Measurements from ENCODE around the gene ADD1.
"Not testable (repeated sequence)": the region's sequence is repeated elsewhere in the genome, so short reads cannot be mapped to it uniquely, and the experiment has no call there.

Gene ADD1

GRCh38 chr4:2886161-2886560 lies 42.5 kb downstream of the ADD1 start:
- no peak for DNase-seq (ENCODE audit: low read depth, low spot score)

GRCh38 chr4:2886622-2887021 lies 43.0 kb downstream of the ADD1 start:
- DNase-seq (ENCODE audit: low read depth, low spot score): no peak

GRCh38 chr4:2887343-2887742 lies 43.7 kb downstream of the ADD1 start:
- no peak for DNase-seq (ENCODE audit: low read depth, low spot score)

GRCh38 chr4:2888886-2889285 lies 45.2 kb downstream of the ADD1 start:
- no peak for DNase-seq (ENCODE audit: low read depth, low spot score)

- DNase-seq (ENCODE audit: low read depth, low spot score): no peak
Observed at GRCh38 chr4:2891294-2891693, 47.6 kb downstream of the ADD1 start.

- DNase-seq (ENCODE audit: low read depth, low spot score): no peak
Observed at GRCh38 chr4:2893772-2894171, 50.1 kb downstream of the ADD1 start.

GRCh38 chr4:2898001-2898400 lies 54.4 kb downstream of the ADD1 start:
- no peak for DNase-seq (ENCODE audit: low read depth, low spot score)

- no peak for DNase-seq (ENCODE audit: low read depth, low spot score)
Observed at GRCh38 chr4:2900741-2901140, 57.1 kb downstream of the ADD1 start.

- DNase-seq (ENCODE audit: low read depth, low spot score): no peak
Observed at GRCh38 chr4:2901186-2901585, 57.5 kb downstream of the ADD1 start.

GRCh38 chr4:2902126-2902525 lies 58.5 kb downstream of the ADD1 start:
- no peak for DNase-seq (ENCODE audit: low read depth, low spot score)

GRCh38 chr4:2905544-2905943 lies 61.9 kb downstream of the ADD1 start:
- DNase-seq (ENCODE audit: low read depth, low spot score): no peak

GRCh38 chr4:2906218-2906617 lies 62.6 kb downstream of the ADD1 start:
- no peak for DNase-seq (ENCODE audit: low read depth, low spot score)

GRCh38 chr4:2907226-2907625 lies 63.6 kb downstream of the ADD1 start:
- no peak for DNase-seq (ENCODE audit: low read depth, low spot score)

GRCh38 chr4:2907706-2908293 lies 64.2 kb downstream of the ADD1 start:
- no peak for DNase-seq (ENCODE audit: low read depth, low spot score)

GRCh38 chr4:2908686-2909085 lies 65.0 kb downstream of the ADD1 start:
- no peak for DNase-seq (ENCODE audit: low read depth, low spot score)

GRCh38 chr4:2909583-2909982 lies 65.9 kb downstream of the ADD1 start:
- DNase-seq (ENCODE audit: low read depth, low spot score): no peak

- DNase-seq (ENCODE audit: low read depth, low spot score): no peak
Observed at GRCh38 chr4:2910409-2910808, 66.8 kb downstream of the ADD1 start.

GRCh38 chr4:2911868-2912267 lies 68.2 kb downstream of the ADD1 start:
- no peak for DNase-seq (ENCODE audit: low read depth, low spot score)

- DNase-seq (ENCODE audit: low read depth, low spot score): no peak
Observed at GRCh38 chr4:2913168-2913567, 69.5 kb downstream of the ADD1 start.

GRCh38 chr4:2914256-2915126 lies 70.8 kb downstream of the ADD1 start:
- DNase-seq (ENCODE audit: low read depth, low spot score): no peak

GRCh38 chr4:2915789-2916188 lies 72.1 kb downstream of the ADD1 start:
- DNase-seq (ENCODE audit: low read depth, low spot score): no peak

GRCh38 chr4:2916696-2917095 lies 73.1 kb downstream of the ADD1 start:
- DNase-seq (ENCODE audit: low read depth, low spot score): not testable (repeated sequence)

- not testable (repeated sequence) for DNase-seq (ENCODE audit: low read depth, low spot score)
Observed at GRCh38 chr4:2918300-2918699, 74.7 kb downstream of the ADD1 start.
